Measurements from ENCODE around the gene EFL1.

The EFL1 gene

DNA sequence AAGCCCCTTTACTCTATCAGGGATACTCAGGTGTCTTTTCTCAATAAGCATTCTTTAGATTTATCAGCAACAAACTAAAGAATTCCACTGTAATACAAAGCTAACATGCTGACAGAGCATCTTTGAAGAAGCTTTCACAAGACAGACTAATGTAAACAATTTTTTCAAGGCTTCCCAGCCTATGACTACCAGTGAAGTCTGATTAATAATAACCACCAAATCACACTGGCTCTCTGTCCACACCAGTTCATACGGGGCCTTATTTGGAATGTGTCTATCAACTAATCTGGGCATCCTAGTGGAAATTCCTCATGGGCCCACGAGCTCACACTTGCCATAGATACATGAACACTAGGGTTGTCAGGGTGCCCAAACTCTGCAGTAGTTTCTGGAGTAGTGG, 84.5 kb downstream of the EFL1 start:
- no peaks in the 10 kb centered on the region; the same call in 1 of the 2 replicates for H3K36me3 ChIP-seq
- no peak for DNase-seq

DNA sequence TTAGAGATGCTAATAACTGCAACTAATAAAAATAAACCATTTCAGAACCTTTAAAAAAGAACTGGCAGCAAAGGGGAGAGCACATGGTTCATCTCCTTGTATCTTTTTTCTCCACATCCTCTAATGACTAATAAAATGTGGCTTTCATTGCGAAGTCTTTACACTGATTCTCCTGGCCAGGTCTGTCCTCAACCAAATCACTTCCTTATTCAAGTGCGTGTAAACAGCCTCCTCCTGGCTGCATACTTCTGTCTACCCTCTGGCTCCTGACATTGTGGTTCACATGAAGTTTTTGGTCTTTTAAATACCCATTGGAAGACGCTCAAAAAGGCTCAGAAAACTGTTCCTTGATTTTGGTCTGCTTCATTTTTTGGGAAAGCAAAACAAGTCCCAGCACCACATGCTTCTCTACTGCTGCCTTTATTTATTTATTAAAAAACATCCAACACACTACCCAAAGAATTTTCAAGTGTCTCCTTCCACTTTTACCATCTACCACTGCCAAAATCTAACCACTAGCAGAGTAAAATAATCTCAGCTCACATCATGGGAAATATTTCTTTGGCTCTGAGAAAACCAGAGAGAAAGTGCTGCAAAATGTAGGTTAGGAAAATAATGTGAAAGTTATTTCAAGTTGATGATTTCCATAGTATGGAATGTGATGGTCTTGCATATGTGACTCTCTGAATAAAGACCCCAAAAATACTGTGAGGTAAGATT, 85.1 kb downstream of the EFL1 start:
- no peaks in the 10 kb centered on the region for H3K9me3 ChIP-seq (ENCODE audit: severe bottlenecking)
- TF ChIP-seq, protein P1, sequence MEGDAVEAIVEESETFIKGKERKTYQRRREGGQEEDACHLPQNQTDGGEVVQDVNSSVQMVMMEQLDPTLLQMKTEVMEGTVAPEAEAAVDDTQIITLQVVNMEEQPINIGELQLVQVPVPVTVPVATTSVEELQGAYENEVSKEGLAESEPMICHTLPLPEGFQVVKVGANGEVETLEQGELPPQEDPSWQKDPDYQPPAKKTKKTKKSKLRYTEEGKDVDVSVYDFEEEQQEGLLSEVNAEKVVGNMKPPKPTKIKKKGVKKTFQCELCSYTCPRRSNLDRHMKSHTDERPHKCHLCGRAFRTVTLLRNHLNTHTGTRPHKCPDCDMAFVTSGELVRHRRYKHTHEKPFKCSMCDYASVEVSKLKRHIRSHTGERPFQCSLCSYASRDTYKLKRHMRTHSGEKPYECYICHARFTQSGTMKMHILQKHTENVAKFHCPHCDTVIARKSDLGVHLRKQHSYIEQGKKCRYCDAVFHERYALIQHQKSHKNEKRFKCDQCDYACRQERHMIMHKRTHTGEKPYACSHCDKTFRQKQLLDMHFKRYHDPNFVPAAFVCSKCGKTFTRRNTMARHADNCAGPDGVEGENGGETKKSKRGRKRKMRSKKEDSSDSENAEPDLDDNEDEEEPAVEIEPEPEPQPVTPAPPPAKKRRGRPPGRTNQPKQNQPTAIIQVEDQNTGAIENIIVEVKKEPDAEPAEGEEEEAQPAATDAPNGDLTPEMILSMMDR (IDR thresholded peaks at IDR 0.05; ENCODE audit: low read depth, low read length) = no peak
- no peak overlapping the region for H3K4me3 ChIP-seq (ENCODE audit: low read depth, low read length)
- no peak for DNase-seq
- H3K27me3 ChIP-seq (ENCODE audit: insufficient read depth, low read depth, severe bottlenecking) = no peaks in the 10 kb centered on the region
- no peaks in the 10 kb centered on the region; the same call in 1 of the 2 replicates for H3K36me3 ChIP-seq
- H3K27ac ChIP-seq = no peak overlapping the region

More for the DNA sequence above, 84.5 kb downstream of the EFL1 start:
- no peaks in the 10 kb centered on the region for H3K9me3 ChIP-seq (ENCODE audit: severe bottlenecking)
- no peaks in the 10 kb centered on the region for H3K27me3 ChIP-seq (ENCODE audit: insufficient read depth, low read depth, severe bottlenecking)
- TF ChIP-seq, protein P1 (IDR thresholded peaks at IDR 0.05; ENCODE audit: low read depth, low read length) = no peak
- no peak overlapping the region for H3K27ac ChIP-seq
- no peak overlapping the region for H3K4me3 ChIP-seq (ENCODE audit: low read depth, low read length)

DNA sequence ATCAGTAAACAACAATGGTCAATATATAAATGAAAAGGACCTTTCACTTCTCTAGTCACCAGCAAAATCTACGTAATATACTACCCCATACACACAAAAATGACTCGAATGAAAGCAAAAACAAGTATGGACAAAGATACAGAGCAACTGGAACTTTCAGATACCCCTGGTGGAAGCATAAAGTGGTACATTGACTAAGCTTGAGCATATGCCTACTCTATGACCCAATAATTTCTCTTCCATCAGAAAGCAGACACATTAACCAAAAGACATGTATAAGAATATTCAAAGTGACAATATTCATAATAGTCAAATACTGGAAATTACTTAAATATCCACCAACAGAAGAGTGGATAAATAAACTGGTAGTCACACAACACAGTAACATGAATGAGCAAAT, 86.0 kb downstream of the EFL1 start:
- no peaks in the 10 kb centered on the region for H3K36me3 ChIP-seq
- no peak overlapping the region for H3K4me3 ChIP-seq (ENCODE audit: low read depth, low read length)
- H3K9me3 ChIP-seq (ENCODE audit: severe bottlenecking) = no peaks in the 10 kb centered on the region
- no peak for DNase-seq
- no peaks in the 10 kb centered on the region for H3K27me3 ChIP-seq (ENCODE audit: insufficient read depth, low read depth, severe bottlenecking)
- TF ChIP-seq, protein P1 (IDR thresholded peaks at IDR 0.05; ENCODE audit: low read depth, low read length) = no peak
- no peak overlapping the region for H3K27ac ChIP-seq

DNA sequence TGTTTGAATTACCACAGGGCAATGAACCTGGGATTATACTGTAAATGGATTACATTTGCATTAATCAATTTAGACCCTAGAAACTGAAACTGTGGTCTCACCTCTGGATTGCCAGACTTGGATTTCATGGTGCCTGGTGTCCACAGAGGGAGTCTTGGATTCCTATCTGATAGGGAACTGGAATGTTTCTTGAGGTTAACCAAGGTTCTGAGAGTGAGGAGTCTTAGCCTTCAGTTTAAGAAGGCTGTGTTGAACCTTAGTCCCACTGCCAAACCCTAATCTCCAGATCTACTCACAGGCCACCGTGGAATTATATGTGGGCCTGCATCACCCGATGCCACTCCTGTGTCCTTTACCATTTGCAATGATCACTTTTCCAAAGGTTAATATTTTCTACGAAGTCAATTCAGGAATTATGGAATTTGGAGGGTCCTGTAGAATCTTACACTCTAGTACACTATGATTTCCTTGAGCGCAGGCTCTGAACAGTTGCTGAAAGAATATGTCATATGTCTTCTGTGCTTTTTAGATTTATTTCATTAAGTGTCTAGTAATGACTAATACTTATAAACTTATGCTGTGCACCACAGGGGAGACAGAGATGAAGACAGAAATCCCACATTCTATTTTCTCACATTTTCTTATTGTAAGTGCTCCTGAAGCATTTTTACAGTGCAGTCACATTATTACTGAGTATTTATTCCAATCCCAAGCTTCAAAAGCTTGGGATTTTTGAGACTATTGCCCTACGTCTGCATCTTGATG, 87.9 kb downstream of the EFL1 start:
- Histone ChIP-seq H3K4me3 (ENCODE audit: low read depth, low read length) (no peak overlapping the region), H3K36me3 (no peaks in the 10 kb centered on the region), H3K27ac (no peak overlapping the region), H3K27me3 (ENCODE audit: insufficient read depth, low read depth, severe bottlenecking) (no peaks in the 10 kb centered on the region), H3K9me3 (ENCODE audit: severe bottlenecking) (no peaks in the 10 kb centered on the region)
- no peak for DNase-seq
- TF ChIP-seq, protein P1 (IDR thresholded peaks at IDR 0.05; ENCODE audit: low read depth, low read length) = no peak

DNA sequence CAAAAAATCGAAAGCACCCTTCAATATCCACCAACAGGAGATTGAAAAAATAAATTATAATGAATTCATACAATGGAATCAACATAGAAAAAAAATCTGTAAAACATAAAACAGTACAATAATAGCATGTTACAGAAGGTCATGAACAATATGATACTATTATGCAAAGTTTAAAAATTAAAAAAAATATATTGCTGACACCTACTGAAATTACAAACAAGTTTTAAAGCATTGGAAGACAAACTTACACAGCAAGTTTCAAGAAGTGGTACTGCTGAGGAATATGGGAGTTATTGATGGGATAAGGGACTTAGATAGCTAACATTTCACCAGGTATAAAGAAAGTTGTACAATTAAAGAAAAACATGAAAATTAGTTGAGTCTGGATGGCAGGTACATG, 89.4 kb downstream of the EFL1 start:
- TF ChIP-seq, protein P1 (IDR thresholded peaks at IDR 0.05; ENCODE audit: low read depth, low read length) = no peak
- no peaks in the 10 kb centered on the region for H3K9me3 ChIP-seq (ENCODE audit: severe bottlenecking)
- no peak overlapping the region for H3K27ac ChIP-seq
- H3K27me3 ChIP-seq (ENCODE audit: insufficient read depth, low read depth, severe bottlenecking) = no peaks in the 10 kb centered on the region
- DNase-seq = no peak
- H3K36me3 ChIP-seq = peaks cover 3% of the 10 kb centered on the region; the same call in 1 of the 2 replicates
- H3K4me3 ChIP-seq (ENCODE audit: low read depth, low read length) = no peak overlapping the region

Data from WERI-Rb-1 (cell line).